ENCODE measurements around the gene ROBO1. TPM values are rescaled to one million over a fixed set of nuclear protein-coding genes. Genes with fewer than 3 reads are reported as not detected.

Gene ROBO1
- total RNA-seq, 1 donor: 69.8 TPM

GRCh38 chr3:79236496-79236895 lies 531.3 kb downstream of the ROBO1 start:
- Histone ChIP-seq H3K9me3 (ENCODE audit: low read depth, low read length) (no peaks in the 10 kb centered on the region), H3K4me1 (ENCODE audit: insufficient read depth, low read length) (peaks cover 4% of the 10 kb centered on the region), H2AFZ (ENCODE audit: low read length) (no peak overlapping the region), H3K79me2 (ENCODE audit: insufficient read depth, low read length) (no peaks in the 10 kb centered on the region), H3K36me3 (ENCODE audit: insufficient read depth, low read length) (no peaks in the 10 kb centered on the region), H3K27me3 (ENCODE audit: insufficient read depth, low read length) (no peaks in the 10 kb centered on the region), H3K27ac (ENCODE audit: low read depth, low read length) (no peak overlapping the region), H3K4me2 (ENCODE audit: insufficient read depth, low read length) (no peak overlapping the region), H3K4me3 (ENCODE audit: insufficient read depth, low read length) (no peak overlapping the region), H4K20me1 (ENCODE audit: insufficient read depth, low read length) (no peaks in the 10 kb centered on the region)
- DNase-seq (ENCODE audit: insufficient read length, low spot score, missing footprints): peak; percentile 17
- TF ChIP-seq, protein P1, sequence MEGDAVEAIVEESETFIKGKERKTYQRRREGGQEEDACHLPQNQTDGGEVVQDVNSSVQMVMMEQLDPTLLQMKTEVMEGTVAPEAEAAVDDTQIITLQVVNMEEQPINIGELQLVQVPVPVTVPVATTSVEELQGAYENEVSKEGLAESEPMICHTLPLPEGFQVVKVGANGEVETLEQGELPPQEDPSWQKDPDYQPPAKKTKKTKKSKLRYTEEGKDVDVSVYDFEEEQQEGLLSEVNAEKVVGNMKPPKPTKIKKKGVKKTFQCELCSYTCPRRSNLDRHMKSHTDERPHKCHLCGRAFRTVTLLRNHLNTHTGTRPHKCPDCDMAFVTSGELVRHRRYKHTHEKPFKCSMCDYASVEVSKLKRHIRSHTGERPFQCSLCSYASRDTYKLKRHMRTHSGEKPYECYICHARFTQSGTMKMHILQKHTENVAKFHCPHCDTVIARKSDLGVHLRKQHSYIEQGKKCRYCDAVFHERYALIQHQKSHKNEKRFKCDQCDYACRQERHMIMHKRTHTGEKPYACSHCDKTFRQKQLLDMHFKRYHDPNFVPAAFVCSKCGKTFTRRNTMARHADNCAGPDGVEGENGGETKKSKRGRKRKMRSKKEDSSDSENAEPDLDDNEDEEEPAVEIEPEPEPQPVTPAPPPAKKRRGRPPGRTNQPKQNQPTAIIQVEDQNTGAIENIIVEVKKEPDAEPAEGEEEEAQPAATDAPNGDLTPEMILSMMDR (IDR thresholded peaks at IDR 0.05; ENCODE audit: extremely low read depth, low read depth, low read length): no peak

- TF ChIP-seq, protein P1 (IDR thresholded peaks at IDR 0.05; ENCODE audit: extremely low read depth, low read depth, low read length): no peak
- no peaks in the 10 kb centered on the region for H3K79me2 ChIP-seq (ENCODE audit: insufficient read depth, low read length)
- DNase-seq (ENCODE audit: insufficient read length, low spot score, missing footprints): no peak
- H3K36me3 ChIP-seq (ENCODE audit: insufficient read depth, low read length): no peaks in the 10 kb centered on the region
- no peaks in the 10 kb centered on the region for H4K20me1 ChIP-seq (ENCODE audit: insufficient read depth, low read length)
- H3K4me1 ChIP-seq (ENCODE audit: insufficient read depth, low read length): peaks cover 4% of the 10 kb centered on the region
- no peak overlapping the region for H2AFZ ChIP-seq (ENCODE audit: low read length)
- H3K9me3 ChIP-seq (ENCODE audit: low read depth, low read length): no peaks in the 10 kb centered on the region
- H3K4me2 ChIP-seq (ENCODE audit: insufficient read depth, low read length): no peak overlapping the region
- H3K4me3 ChIP-seq (ENCODE audit: insufficient read depth, low read length): no peak overlapping the region
- no peaks in the 10 kb centered on the region for H3K27me3 ChIP-seq (ENCODE audit: insufficient read depth, low read length)
- H3K27ac ChIP-seq (ENCODE audit: low read depth, low read length): no peak overlapping the region
Measured at GRCh38 chr3:79233431-79234060, 534.3 kb downstream of the ROBO1 start.

GRCh38 chr3:79230266-79230665 lies 537.5 kb downstream of the ROBO1 start:
- Histone ChIP-seq H3K9me3 (ENCODE audit: low read depth, low read length) (no peaks in the 10 kb centered on the region), H3K4me3 (ENCODE audit: insufficient read depth, low read length) (no peak overlapping the region), H3K27ac (ENCODE audit: low read depth, low read length) (no peak overlapping the region), H3K4me2 (ENCODE audit: insufficient read depth, low read length) (no peak overlapping the region), H4K20me1 (ENCODE audit: insufficient read depth, low read length) (no peaks in the 10 kb centered on the region), H3K36me3 (ENCODE audit: insufficient read depth, low read length) (no peaks in the 10 kb centered on the region), H2AFZ (ENCODE audit: low read length) (no peak overlapping the region), H3K27me3 (ENCODE audit: insufficient read depth, low read length) (no peaks in the 10 kb centered on the region), H3K79me2 (ENCODE audit: insufficient read depth, low read length) (no peaks in the 10 kb centered on the region), H3K4me1 (ENCODE audit: insufficient read depth, low read length) (no peaks in the 10 kb centered on the region)
- TF ChIP-seq, protein P1 (IDR thresholded peaks at IDR 0.05; ENCODE audit: extremely low read depth, low read depth, low read length): no peak
- DNase-seq (ENCODE audit: insufficient read length, low spot score, missing footprints): no peak

DNA sequence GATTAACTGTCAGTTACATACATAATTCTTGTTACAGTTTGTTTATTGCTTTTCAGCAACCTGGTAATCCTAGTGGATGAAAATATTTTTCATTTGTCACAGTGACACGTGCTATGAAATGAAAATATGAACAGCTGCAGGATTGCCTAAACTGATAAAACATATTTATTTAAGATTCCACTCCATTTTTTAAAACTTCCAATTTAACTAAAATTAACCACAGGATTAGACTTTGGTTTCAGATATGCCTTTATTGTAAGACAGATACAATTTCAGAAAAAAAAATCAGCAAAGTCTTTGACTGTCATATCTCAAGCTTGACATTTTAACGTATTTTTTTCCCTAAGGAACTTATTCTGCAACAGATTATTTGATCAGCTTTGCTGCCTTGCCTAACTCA lies 550.7 kb downstream of the ROBO1 start:
- TF ChIP-seq, protein P1 (IDR thresholded peaks at IDR 0.05; ENCODE audit: extremely low read depth, low read depth, low read length): no peak
- Histone ChIP-seq H3K79me2 (ENCODE audit: insufficient read depth, low read length) (no peaks in the 10 kb centered on the region), H3K4me3 (ENCODE audit: insufficient read depth, low read length) (no peak overlapping the region), H4K20me1 (ENCODE audit: insufficient read depth, low read length) (no peaks in the 10 kb centered on the region), H3K36me3 (ENCODE audit: insufficient read depth, low read length) (no peaks in the 10 kb centered on the region), H3K4me1 (ENCODE audit: insufficient read depth, low read length) (no peaks in the 10 kb centered on the region), H2AFZ (ENCODE audit: low read length) (no peak overlapping the region), H3K4me2 (ENCODE audit: insufficient read depth, low read length) (no peak overlapping the region), H3K27me3 (ENCODE audit: insufficient read depth, low read length) (no peaks in the 10 kb centered on the region), H3K9me3 (ENCODE audit: low read depth, low read length) (no peaks in the 10 kb centered on the region), H3K27ac (ENCODE audit: low read depth, low read length) (no peak overlapping the region)
- DNase-seq (ENCODE audit: insufficient read length, low spot score, missing footprints): no peak
